HUES48 (cell line): ENCODE measurements around the gene ARHGAP18.

Experiments
- H3K27ac ChIP-seq: one replicate; pipeline ENCODE4 v1.7.0; 2013; ENCODE audit warnings: low read depth, low read length, inconsistent platforms
- H3K27me3 ChIP-seq: 2 replicates; pipeline ENCODE4 v1.6.1; 2013; ENCODE audit warnings: mild to moderate bottlenecking, low read length; ENCODE audit not compliant: control insufficient read depth, insufficient read depth
- H3K36me3 ChIP-seq: 2 replicates; pipeline ENCODE4 v1.6.1; 2013; ENCODE audit warnings: low read length; ENCODE audit not compliant: control insufficient read depth, insufficient read depth
- H3K4me1 ChIP-seq: 2 replicates; pipeline ENCODE4 v1.6.1; 2013; ENCODE audit warnings: mild to moderate bottlenecking, low read length; ENCODE audit not compliant: control insufficient read depth, insufficient read depth
- H3K4me3 ChIP-seq: 2 replicates; pipeline ENCODE4 v1.5.1; 2013; ENCODE audit warnings: mild to moderate bottlenecking, low read depth, low read length
- H3K9ac ChIP-seq: 2 replicates; pipeline ENCODE4 v1.6.1; 2013; ENCODE audit warnings: mild to moderate bottlenecking, low read depth, low read length, moderate library complexity
- H3K9me3 ChIP-seq: 2 replicates; pipeline ENCODE4 v1.6.1; 2013; ENCODE audit warnings: low read length; ENCODE audit not compliant: control insufficient read depth, insufficient read depth

Gene ARHGAP18

DNA sequence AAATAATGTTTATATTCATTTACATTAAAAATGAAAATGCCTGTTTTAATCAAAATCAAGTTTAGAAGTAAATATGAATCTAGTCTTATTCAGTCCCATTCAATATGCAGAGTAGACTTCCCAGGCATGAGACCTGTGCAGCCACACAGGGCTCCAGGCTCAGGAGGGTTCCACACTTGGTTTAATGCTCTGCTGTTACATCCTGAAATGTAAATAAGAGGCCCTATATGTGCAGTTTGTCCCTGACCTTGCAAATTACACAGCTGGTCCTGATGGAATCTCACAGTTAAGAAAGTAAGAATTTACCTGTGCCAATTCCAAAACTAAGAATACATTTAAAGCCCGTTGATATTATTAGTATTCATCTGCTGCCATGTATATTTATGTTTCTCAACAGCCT, 79.4 kb downstream of the ARHGAP18 start:
- no peak overlapping the region for H3K27ac ChIP-seq
- H3K36me3 ChIP-seq: no peaks in the 10 kb centered on the region
- no peaks in the 10 kb centered on the region for H3K9me3 ChIP-seq
- H3K27me3 ChIP-seq: no peaks in the 10 kb centered on the region
- no peak overlapping the region for H3K4me3 ChIP-seq
- no peaks in the 10 kb centered on the region for H3K4me1 ChIP-seq
- no peak overlapping the region for H3K9ac ChIP-seq

- H3K9me3 ChIP-seq: no peaks in the 10 kb centered on the region
- H3K4me3 ChIP-seq: no peak overlapping the region
- no peak overlapping the region for H3K27ac ChIP-seq
- H3K27me3 ChIP-seq: no peaks in the 10 kb centered on the region
- H3K36me3 ChIP-seq: no peaks in the 10 kb centered on the region
- no peaks in the 10 kb centered on the region for H3K4me1 ChIP-seq
- H3K9ac ChIP-seq: no peak overlapping the region
Observed at GRCh38 chr6:129628101-129628815, 81.7 kb downstream of the ARHGAP18 start.

GRCh38 chr6:129624488-129624887, 85.5 kb downstream of the ARHGAP18 start:
- H3K4me3 ChIP-seq: no peak overlapping the region
- no peaks in the 10 kb centered on the region for H3K4me1 ChIP-seq
- no peaks in the 10 kb centered on the region for H3K36me3 ChIP-seq
- H3K27ac ChIP-seq: no peak overlapping the region
- H3K9me3 ChIP-seq: no peaks in the 10 kb centered on the region
- H3K27me3 ChIP-seq: no peaks in the 10 kb centered on the region
- no peak overlapping the region for H3K9ac ChIP-seq

GRCh38 chr6:129623008-129623732, 86.8 kb downstream of the ARHGAP18 start:
- Histone ChIP-seq H3K9me3 (no peaks in the 10 kb centered on the region), H3K27ac (no peak overlapping the region), H3K27me3 (no peaks in the 10 kb centered on the region), H3K4me3 (no peak overlapping the region), H3K36me3 (no peaks in the 10 kb centered on the region), H3K9ac (no peak overlapping the region), H3K4me1 (no peaks in the 10 kb centered on the region)

DNA sequence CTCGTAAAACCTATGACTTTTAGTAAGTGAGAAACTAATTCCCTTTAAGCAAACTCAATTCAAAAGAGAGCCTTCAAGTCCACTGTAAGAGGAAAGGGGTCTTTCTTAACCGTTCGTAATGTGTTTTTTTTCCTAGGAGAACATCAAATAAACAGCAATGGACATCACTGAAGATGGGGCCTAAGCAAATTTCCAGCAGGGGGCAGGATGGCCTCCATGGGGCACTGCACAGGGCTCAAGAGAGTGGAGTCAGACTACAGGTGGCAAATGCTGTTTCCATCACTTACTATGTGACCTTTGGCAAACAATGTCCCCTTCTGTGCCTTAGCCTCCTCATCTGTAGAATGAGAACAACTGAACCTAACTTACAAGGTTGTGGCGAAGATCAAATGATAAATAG, 88.7 kb downstream of the ARHGAP18 start:
- H3K4me3 ChIP-seq: no peak overlapping the region
- no peak overlapping the region for H3K9ac ChIP-seq
- H3K27me3 ChIP-seq: no peaks in the 10 kb centered on the region
- no peaks in the 10 kb centered on the region for H3K36me3 ChIP-seq
- H3K9me3 ChIP-seq: no peaks in the 10 kb centered on the region
- H3K4me1 ChIP-seq: peaks cover 3% of the 10 kb centered on the region; the same call in 1 of the 2 replicates
- H3K27ac ChIP-seq: no peak overlapping the region

DNA sequence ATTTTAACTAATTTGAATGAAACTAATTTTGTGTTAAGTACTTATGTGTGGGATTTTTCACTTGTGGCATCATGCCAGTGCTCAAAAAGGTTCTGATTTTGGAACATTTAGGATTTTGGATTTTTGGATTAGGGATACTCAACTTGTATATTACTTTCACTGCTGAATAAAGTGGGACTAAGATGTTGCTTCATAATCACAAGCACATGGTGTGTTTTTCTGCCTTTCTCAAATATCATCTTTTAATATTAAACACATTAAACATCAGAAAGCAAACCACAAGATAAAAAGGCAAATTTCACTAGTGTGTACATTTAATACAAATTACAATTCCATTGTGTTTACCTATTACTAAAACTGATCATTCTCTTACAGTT, 89.8 kb downstream of the ARHGAP18 start:
- Histone ChIP-seq H3K4me3 (no peak overlapping the region), H3K36me3 (no peaks in the 10 kb centered on the region), H3K27me3 (no peaks in the 10 kb centered on the region), H3K9me3 (no peaks in the 10 kb centered on the region), H3K27ac (no peak overlapping the region), H3K9ac (no peak overlapping the region), H3K4me1 (peaks cover 5% of the 10 kb centered on the region; the same call in 1 of the 2 replicates)

DNA sequence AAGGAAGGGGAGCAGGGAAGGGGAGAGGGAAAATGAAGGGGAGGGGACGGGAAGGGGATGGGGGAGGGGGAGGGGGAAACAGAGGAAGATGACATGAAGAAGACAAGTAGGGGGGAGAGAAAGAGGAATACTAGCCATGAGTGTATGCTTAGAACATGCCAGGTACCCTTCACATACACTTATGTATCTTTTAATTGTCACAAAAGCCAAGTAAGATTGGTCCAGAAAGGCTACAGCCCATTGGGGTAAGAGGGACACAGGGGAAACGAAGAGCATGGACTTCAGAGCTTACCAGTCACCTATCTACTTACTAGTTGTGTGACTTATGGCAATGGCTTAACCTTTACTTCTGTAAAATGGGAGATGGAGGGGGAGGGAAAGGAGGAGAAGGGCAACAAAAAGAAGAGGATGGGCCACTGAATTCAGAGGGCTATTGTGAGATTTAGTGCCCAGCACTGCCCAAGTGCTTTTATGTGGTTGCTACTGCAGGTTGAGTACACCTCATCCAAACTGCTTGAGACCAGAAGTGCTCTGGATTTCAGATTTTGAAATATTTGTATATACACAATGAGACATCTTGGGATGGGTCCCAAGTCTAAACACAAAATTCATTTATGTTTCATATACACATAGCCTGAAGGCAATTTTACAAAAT, 90.3 kb downstream of the ARHGAP18 start:
- no peaks in the 10 kb centered on the region for H3K36me3 ChIP-seq
- H3K4me3 ChIP-seq: no peak overlapping the region
- no peaks in the 10 kb centered on the region for H3K9me3 ChIP-seq
- H3K9ac ChIP-seq: no peak overlapping the region
- H3K4me1 ChIP-seq: peaks cover 7% of the 10 kb centered on the region; the same call in 1 of the 2 replicates
- no peaks in the 10 kb centered on the region for H3K27me3 ChIP-seq
- H3K27ac ChIP-seq: no peak overlapping the region

- no peak overlapping the region for H3K27ac ChIP-seq
- no peaks in the 10 kb centered on the region for H3K9me3 ChIP-seq
- H3K4me3 ChIP-seq: no peak overlapping the region
- H3K4me1 ChIP-seq: peaks cover 7% of the 10 kb centered on the region; the same call in 1 of the 2 replicates
- no peaks in the 10 kb centered on the region for H3K36me3 ChIP-seq
- no peak overlapping the region for H3K9ac ChIP-seq
- no peaks in the 10 kb centered on the region for H3K27me3 ChIP-seq
Observed at GRCh38 chr6:129617986-129618385, 92.0 kb downstream of the ARHGAP18 start.

- H3K36me3 ChIP-seq: no peaks in the 10 kb centered on the region
- H3K27ac ChIP-seq: no peak overlapping the region
- no peaks in the 10 kb centered on the region for H3K9me3 ChIP-seq
Observed at GRCh38 chr6:129615496-129615895, 94.5 kb downstream of the ARHGAP18 start.

GRCh38 chr6:129615020-129615419, 95.0 kb downstream of the ARHGAP18 start:
- H3K9me3 ChIP-seq: no peaks in the 10 kb centered on the region
- H3K27ac ChIP-seq: no peak overlapping the region
- H3K36me3 ChIP-seq: no peaks in the 10 kb centered on the region
- H3K4me3 ChIP-seq: no peak overlapping the region
- no peak overlapping the region for H3K9ac ChIP-seq
- no peaks in the 10 kb centered on the region for H3K27me3 ChIP-seq
- H3K4me1 ChIP-seq: peaks cover 10% of the 10 kb centered on the region; the same call in 1 of the 2 replicates

More at GRCh38 chr6:129615496-129615895, 94.5 kb downstream of the ARHGAP18 start:
- Histone ChIP-seq H3K9ac (no peak overlapping the region), H3K27me3 (no peaks in the 10 kb centered on the region), H3K4me1 (peaks cover 7% of the 10 kb centered on the region; the same call in 1 of the 2 replicates), H3K4me3 (no peak overlapping the region)

GRCh38 chr6:129614464-129614863, 95.5 kb downstream of the ARHGAP18 start:
- H3K36me3 ChIP-seq: no peaks in the 10 kb centered on the region
- H3K4me1 ChIP-seq: peaks cover 14% of the 10 kb centered on the region; the same call in 1 of the 2 replicates
- no peak overlapping the region for H3K27ac ChIP-seq
- H3K4me3 ChIP-seq: no peak overlapping the region
- no peaks in the 10 kb centered on the region for H3K27me3 ChIP-seq
- no peaks in the 10 kb centered on the region for H3K9me3 ChIP-seq
- no peak overlapping the region for H3K9ac ChIP-seq
